ENCODE data around the gene MYO5B.

- TF ChIP-seq CTCF (conservative IDR thresholded peaks at IDR 0.05; ENCODE audit: low read length) (no peak), EZH2phosphoT487 (IDR thresholded peaks at IDR 0.05; ENCODE audit: borderline replicate concordance, low read depth, low read length) (no peak)
Measured at GRCh38 chr18:49920731-49921130, 274.2 kb downstream of the MYO5B start.
